GM23248 (cell line): Measurements from ENCODE around the gene GALNT13.

Source experiments
- EZH2 ChIP-seq: fragments of 200-600 bp; sonication (generic); IDR thresholded peaks from 2 replicates; pipeline ENCODE4 v1.6.1; 2018; ENCODE audit warnings: antibody characterized with exemption, mild to moderate bottlenecking; ENCODE audit not compliant: insufficient read depth, poor library complexity, severe bottlenecking
- EZH2phosphoT487 ChIP-seq: fragments of 200-600 bp; sonication (generic); IDR thresholded peaks from 2 replicates; pipeline ENCODE4 v1.6.1; 2018; ENCODE audit warnings: antibody characterized with exemption, moderate library complexity, mild to moderate bottlenecking, low read depth; ENCODE audit not compliant: insufficient read depth

- TF ChIP-seq EZH2 (no peak), EZH2phosphoT487 (no peak)
These were observed 310.3 kb downstream of the GALNT13 start for GRCh38 chr2:154182008-154182407.
